Measurements from ENCODE around the gene ANKRD53. TPM values are rescaled to one million over a fixed set of nuclear protein-coding genes. Genes with fewer than 3 reads are reported as not detected.

Gene ANKRD53
- total and polyA plus RNA-seq, 2 donors (not counting 1 experiment from before 2014, with no cell fraction given) = 0.84 TPM

GRCh38 chr2:70960833-70961647, 17.4 kb upstream of the ANKRD53 start:
- peaks cover 0 to 61% (median 14%) of the 10 kb centered on the region in 4 experiments for H3K27me3 ChIP-seq (replicated peaks in 1 of 4; ENCODE audit: control extremely low read depth in 1 of 4, control insufficient read depth in 3 of 4, insufficient read depth in 4 of 4, low read length in 3 of 4)
- Mint-ChIP-seq H3K9me3 (ENCODE audit: insufficient read depth) (no peaks in the 10 kb centered on the region), H3K27ac (no peak overlapping the region), H3K4me1 (peaks cover 8% of the 10 kb centered on the region), H3K4me3 (no peak overlapping the region), H3K27me3 (peaks cover 45% of the 10 kb centered on the region)
- ChIA-PET POLR2A (no interaction called here), CTCF (interaction anchor here (0.7 to 7.4 kb wide), 5 partner anchors 12 to 40 kb away, joined by 3 to 53 read pairs (median 4); partner anchors contain the start of gene ANKRD53)
- H2AFZ ChIP-seq (ENCODE audit: insufficient read depth, low read depth, low read length, poor library complexity, severe bottlenecking) = no peak overlapping the region
- no peak overlapping the region for H3K27ac ChIP-seq (ENCODE audit: low read length in 2 of 2)
- peaks cover 14 to 16% of the 10 kb centered on the region in 2 donors for H3K4me1 ChIP-seq (ENCODE audit: control insufficient read depth in 2 of 2, insufficient read depth in 2 of 2, low read length in 2 of 2)
- H3K9me3 ChIP-seq (ENCODE audit: control extremely low read depth in 1 of 3, control insufficient read depth in 2 of 3, insufficient read depth in 1 of 3, low read length in 2 of 3) = no peaks in the 10 kb centered on the region
- TF ChIP-seq EZH2 (IDR thresholded peaks at IDR 0.05; ENCODE audit: borderline replicate concordance, insufficient read depth, low read depth, low read length, poor library complexity, severe bottlenecking) = no peak
- TF ChIP-seq, protein P1, sequence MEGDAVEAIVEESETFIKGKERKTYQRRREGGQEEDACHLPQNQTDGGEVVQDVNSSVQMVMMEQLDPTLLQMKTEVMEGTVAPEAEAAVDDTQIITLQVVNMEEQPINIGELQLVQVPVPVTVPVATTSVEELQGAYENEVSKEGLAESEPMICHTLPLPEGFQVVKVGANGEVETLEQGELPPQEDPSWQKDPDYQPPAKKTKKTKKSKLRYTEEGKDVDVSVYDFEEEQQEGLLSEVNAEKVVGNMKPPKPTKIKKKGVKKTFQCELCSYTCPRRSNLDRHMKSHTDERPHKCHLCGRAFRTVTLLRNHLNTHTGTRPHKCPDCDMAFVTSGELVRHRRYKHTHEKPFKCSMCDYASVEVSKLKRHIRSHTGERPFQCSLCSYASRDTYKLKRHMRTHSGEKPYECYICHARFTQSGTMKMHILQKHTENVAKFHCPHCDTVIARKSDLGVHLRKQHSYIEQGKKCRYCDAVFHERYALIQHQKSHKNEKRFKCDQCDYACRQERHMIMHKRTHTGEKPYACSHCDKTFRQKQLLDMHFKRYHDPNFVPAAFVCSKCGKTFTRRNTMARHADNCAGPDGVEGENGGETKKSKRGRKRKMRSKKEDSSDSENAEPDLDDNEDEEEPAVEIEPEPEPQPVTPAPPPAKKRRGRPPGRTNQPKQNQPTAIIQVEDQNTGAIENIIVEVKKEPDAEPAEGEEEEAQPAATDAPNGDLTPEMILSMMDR (IDR thresholded peaks at IDR 0.05) = no peak
- ATAC-seq (ENCODE audit: low read depth) = no peak
- H3K4me3 ChIP-seq (ENCODE audit: control extremely low read depth in 1 of 5, extremely low read depth in 1 of 5, insufficient read depth in 1 of 5, low read depth in 2 of 5, low read length in 4 of 5) = no peak overlapping the region
- 85% methylated on average over 13 of the region's 14 CpGs for WGBS (ENCODE audit: insufficient coverage)
- no peaks in the 10 kb centered on the region for H4K20me1 ChIP-seq (ENCODE audit: control insufficient read depth, insufficient read depth, low read length, poor library complexity, severe bottlenecking)
- intact Hi-C loops (cut with micrococcal nuclease) = no loop called here
- H3K9ac ChIP-seq (ENCODE audit: low read length) = no peak overlapping the region
- no peaks in the 10 kb centered on the region for H3K36me3 ChIP-seq (replicated peaks in 1 of 2; ENCODE audit: control extremely low read depth in 1 of 2, control insufficient read depth in 1 of 2, extremely low read depth in 1 of 2, insufficient read depth in 2 of 2, low read length in 1 of 2)
- no peak overlapping the region for H3K4me2 ChIP-seq (replicated peaks; ENCODE audit: low read depth, low read length, poor library complexity, severe bottlenecking)
- no peaks in the 10 kb centered on the region for H3K79me2 ChIP-seq (ENCODE audit: control insufficient read depth, insufficient read depth, low read length)
- no peak for DNase-seq

DNA sequence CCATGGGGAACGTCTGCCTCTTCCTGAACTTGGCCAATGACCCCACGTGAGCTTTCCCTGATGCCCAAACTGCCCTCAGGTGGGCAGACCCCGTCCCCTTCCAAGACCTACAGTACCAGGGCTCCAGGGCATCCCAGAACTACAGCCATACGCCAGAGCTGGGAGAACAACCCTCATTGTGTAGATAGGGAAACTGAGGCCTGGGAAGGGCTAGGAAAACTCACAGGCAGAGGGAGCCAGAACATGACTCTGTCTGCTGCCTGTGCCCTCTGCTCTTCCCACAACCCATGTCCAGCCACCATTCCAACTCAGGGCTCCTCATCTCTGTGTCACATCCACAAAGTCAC, 16.8 kb upstream of the ANKRD53 start:
- intact Hi-C loops (cut with micrococcal nuclease) = no loop called here

More for the DNA sequence above, 16.8 kb upstream of the ANKRD53 start:
- Histone ChIP-seq H3K27ac (ENCODE audit: low read length in 2 of 2) (no peak overlapping the region), H3K36me3 (replicated peaks in 1 of 2; ENCODE audit: control extremely low read depth in 1 of 2, control insufficient read depth in 1 of 2, extremely low read depth in 1 of 2, insufficient read depth in 2 of 2, low read length in 1 of 2) (no peaks in the 10 kb centered on the region), H3K27me3 (replicated peaks in 1 of 4; ENCODE audit: control extremely low read depth in 1 of 4, control insufficient read depth in 3 of 4, insufficient read depth in 4 of 4, low read length in 3 of 4) (peaks cover 0 to 61% (median 14%) of the 10 kb centered on the region in 4 experiments), H3K4me3 (ENCODE audit: control extremely low read depth in 1 of 5, extremely low read depth in 1 of 5, insufficient read depth in 1 of 5, low read depth in 2 of 5, low read length in 4 of 5) (no peak overlapping the region), H2AFZ (ENCODE audit: insufficient read depth, low read depth, low read length, poor library complexity, severe bottlenecking) (no peak overlapping the region), H3K79me2 (ENCODE audit: control insufficient read depth, insufficient read depth, low read length) (no peaks in the 10 kb centered on the region), H3K9ac (ENCODE audit: low read length) (no peak overlapping the region), H3K4me1 (ENCODE audit: control insufficient read depth in 2 of 2, insufficient read depth in 2 of 2, low read length in 2 of 2) (peaks cover 14 to 16% of the 10 kb centered on the region in 2 donors), H4K20me1 (ENCODE audit: control insufficient read depth, insufficient read depth, low read length, poor library complexity, severe bottlenecking) (no peaks in the 10 kb centered on the region), H3K4me2 (replicated peaks; ENCODE audit: low read depth, low read length, poor library complexity, severe bottlenecking) (no peak overlapping the region), H3K9me3 (ENCODE audit: control extremely low read depth in 1 of 3, control insufficient read depth in 2 of 3, insufficient read depth in 1 of 3, low read length in 2 of 3) (no peaks in the 10 kb centered on the region)
- WGBS (ENCODE audit: insufficient coverage) = 94% methylated on average over 3 of the region's 4 CpGs
- no peak for TF ChIP-seq EZH2 (IDR thresholded peaks at IDR 0.05; ENCODE audit: borderline replicate concordance, insufficient read depth, low read depth, low read length, poor library complexity, severe bottlenecking)
- TF ChIP-seq, protein P1 (IDR thresholded peaks at IDR 0.05) = no peak
- H3K4me1 Mint-ChIP-seq = peaks cover 8% of the 10 kb centered on the region
- ChIA-PET POLR2A (no interaction called here), CTCF (interaction anchor here (0.7 to 7.4 kb wide), 4 partner anchors 11 to 22 kb away, joined by 3 to 53 read pairs (median 5); partner anchors contain the start of gene ANKRD53)
- H3K9me3 Mint-ChIP-seq (ENCODE audit: insufficient read depth) = no peaks in the 10 kb centered on the region
- peaks cover 40% of the 10 kb centered on the region for H3K27me3 Mint-ChIP-seq
- no peak overlapping the region for H3K27ac Mint-ChIP-seq
- no peak overlapping the region for H3K4me3 Mint-ChIP-seq
- DNase-seq (no peak), ATAC-seq (ENCODE audit: low read depth) (no peak)
